GM21576 (cell line): Measurements from ENCODE around the gene MICU1.
A peak's percentile ranks its signal among the peaks of the same experiment; 100 is the strongest.
"Not testable (repeated sequence)": the region's sequence is repeated elsewhere in the genome, so short reads cannot be mapped to it uniquely, and the experiment has no call there.

Experiments
- ATAC-seq: cut with Tn5 transposase; IDR thresholded peaks from one replicate; pipeline ENCODE4 v1.9.1; 2021; ENCODE audit warnings: mild to moderate bottlenecking, moderate library complexity; ENCODE audit not compliant: unreplicated experiment

The MICU1 gene

DNA sequence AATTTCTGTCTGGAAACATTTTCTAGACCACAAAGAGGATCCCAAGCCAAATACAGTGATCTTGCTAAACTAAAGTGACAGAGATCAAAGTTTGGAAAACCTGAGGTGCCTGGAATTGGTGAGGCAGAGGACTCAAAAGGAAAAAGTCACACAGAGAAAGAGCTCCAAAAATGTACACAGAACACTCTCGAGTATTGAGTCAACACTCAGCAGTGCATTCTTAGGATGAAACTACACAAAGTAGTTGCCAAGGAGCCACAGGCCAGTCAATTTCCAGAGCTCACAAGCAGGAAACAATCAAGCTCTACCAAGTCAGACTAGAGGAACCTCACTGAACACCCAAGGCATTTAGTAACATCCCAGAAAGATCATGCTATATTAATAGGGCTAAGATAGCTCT, 61.3 kb downstream of the MICU1 start:
- ATAC-seq, result no peak

DNA sequence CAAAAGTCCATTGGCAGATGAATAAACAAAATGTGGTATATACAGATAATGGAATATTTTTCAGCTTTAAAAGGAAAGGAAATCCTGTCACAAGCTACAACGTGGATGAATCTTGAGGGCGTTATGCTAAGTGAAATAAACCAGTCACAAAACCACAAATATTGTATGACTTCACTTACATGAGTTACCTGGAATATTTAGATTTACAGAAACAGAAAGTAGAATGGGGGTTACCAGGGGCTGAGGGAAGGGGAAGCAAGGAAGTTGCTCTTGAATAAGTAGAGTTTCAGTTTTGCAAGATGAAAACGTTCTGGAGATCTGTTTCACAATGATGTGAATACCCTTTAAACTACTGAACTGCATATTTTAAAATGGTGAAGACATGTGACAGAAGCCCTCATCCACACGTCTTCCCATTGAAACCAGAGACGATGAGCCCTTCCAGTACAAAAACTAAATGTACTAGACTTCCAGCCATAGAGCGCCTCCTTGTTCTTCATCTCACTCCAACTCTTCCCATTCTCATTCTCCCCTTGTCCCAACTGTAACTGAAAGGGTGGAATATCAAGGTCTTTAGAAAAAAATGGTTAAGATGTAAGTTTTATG, 62.4 kb downstream of the MICU1 start:
- peak; percentile 55 for ATAC-seq

DNA sequence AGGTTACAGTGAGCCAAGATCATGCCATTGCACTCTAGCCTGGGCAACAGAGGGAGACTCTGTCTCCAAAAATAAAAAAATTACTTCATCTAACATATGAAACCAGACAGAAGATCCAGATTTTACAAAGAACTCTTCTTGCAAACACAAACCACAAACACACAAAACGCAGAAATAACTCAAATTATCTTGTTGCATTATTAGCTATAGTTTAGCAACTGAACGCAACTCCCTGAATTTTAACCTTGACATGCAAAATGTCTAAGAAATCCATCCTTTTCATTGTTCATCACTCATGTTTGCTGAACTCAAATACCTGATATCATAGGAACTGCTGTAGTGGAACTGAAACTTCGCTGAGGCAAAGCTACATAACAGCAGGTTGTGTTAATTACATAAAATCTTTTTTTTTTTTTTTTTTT, 64.1 kb downstream of the MICU1 start:
- ATAC-seq, result peak; percentile 53

DNA sequence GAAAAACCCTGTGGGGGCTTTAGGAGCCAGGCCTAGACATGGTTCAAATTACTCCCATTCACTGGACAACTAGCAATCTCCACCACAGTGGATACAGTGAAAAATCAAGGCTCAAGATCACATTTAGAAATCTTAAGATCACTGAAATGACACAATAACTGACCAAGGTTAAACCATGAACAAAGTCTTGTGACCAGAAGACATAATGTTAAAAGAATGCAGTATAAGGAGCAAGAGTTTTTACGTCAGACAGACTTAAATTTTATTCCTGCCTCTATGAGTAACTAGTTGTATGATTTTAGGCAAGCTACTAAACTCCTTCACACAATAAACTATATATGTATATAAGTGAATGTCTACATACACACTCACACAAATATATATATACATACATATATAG, 68.5 kb downstream of the MICU1 start:
- ATAC-seq, result no peak

DNA sequence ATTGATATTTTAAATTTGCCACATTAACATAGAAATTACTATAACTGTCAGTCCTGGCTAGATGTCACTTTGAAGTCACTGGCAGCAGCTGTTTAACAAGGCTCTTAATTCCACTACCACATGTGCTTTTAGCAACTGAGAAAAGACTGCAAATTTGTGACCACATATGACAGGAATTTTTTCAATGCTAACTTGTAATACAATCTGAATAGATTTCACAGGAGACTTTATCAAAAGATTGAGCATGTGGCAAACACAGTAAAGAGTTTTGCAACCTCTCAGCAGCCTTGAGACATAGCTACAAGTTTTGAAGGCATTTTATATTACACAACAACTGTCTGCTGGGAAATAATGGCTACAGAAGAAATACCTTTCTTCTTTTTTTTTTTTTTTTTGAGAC, 73.0 kb downstream of the MICU1 start:
- no peak for ATAC-seq

DNA sequence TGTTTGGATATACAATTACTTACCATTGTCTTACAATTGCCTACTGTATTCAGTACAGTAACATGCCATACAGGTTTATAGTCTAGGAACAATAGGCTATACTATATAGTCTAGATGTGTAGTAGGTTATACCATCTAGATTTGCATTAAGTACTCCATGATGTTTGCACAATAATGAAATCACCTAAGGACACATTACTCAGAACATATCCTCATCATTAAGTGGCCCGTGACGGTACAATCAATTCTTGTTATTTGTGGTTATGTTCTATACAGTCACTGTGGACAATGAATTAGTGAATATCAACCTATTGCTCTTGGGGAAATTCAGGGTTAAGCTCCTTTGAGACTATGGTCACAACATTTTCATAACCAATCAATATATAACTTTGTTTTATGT, 75.6 kb downstream of the MICU1 start:
- ATAC-seq, result no peak

DNA sequence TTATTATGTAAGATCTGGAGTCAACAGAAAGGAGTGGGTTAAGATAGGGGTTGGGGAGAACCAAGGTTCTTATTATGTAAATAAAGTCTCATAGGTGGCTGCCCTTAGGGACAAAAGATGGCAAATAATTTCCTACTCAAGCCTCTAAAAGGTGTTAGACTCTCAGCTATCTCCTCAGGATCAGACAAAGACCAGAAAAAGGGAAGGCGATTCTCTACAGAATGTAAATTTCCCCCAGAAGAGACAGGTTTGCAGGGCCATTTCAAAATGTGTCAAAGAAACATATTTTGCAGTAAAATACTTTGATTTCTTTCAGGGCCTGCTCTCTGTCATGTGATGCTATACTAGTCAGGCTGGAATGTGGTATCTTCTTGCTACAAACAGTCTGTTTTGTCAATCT, 80.3 kb downstream of the MICU1 start:
- ATAC-seq, result no peak

DNA sequence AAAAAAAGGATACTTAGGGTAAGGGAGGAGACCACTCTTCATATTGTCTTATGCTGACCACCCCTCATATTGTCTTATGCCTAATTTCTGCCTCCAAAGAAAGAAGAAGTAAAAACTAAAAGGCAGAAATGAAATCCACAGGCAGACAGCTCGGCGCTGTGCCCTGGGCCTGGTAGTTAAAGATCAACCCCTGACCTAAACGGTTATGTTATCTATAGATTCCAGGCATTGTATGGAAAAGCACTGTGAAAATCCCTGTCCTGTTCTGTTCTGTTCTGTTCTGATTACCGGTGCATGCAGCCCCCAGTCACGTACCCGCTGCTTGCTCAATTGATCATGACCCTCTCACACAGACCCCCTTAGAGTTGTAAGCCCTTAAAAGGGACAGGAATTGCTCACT, 82.0 kb downstream of the MICU1 start:
- not testable (repeated sequence) for ATAC-seq

DNA sequence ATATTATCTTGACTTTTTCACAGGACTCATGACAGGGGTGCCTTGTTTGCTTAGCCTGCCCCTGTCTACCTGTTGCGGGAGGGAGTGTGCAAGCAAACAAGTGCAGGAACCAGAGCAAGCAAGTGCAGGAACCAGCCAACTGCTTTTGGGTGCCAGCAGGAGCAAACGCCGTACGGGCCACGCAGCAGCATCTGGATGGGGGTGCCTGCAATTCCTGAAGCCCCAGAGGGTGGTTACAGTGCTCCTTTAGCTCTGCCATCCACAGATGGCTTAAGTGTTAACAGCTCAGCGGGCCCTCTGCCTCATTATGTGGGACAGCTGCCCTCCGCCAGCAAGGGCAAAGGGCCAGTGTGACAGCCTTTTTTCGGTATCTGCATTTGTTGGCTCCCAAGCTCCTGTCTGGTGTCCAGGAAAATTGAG, 83.5 kb downstream of the MICU1 start:
- ATAC-seq, result no peak

DNA sequence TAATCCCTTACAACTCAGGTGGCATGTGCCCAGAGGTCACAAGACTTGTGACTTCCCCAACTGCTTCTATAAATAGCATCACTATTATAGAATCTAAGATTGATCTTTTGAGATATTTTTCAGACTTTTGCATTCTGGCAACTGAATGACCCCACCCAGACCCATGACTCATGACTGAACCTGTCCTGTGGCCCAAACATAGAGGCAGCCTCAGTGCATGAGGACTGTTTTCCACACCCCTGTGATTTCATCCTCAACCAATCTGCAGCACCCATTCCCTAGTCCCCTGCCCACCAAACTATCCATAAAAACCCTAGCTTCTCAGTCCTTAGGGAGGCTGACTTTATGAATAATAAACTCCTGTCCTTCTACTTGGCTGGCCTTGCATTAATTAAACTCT, 84.5 kb downstream of the MICU1 start:
- ATAC-seq, result no peak

DNA sequence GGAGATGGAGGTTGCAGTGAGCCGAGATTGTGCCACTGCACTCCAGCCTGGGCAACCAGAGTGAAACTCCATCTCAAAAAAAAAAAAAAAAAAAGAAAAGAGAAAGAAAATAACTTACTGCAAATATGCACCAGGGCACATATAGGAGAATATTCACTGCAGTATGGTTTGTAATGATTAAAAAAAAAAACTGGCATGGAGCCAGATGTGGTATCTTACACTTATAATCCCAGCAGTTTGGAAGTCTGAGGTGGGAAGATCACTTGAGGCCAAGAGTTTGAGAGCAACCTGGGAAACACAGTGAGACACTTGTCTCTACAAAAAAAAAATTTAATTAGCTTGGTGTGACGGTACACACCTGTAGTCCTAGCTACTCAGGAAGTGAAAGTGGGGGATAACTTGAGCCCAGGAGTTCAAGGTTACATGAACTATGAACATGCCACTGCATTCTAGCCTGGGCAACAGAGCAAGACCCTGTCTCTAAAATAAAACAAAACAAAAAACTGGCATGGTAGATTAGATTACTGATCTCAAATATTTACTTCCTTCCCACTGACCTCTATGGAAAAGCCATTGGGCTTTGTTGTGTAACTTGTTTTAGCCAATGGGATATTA, 85.6 kb downstream of the MICU1 start:
- ATAC-seq, result no peak

DNA sequence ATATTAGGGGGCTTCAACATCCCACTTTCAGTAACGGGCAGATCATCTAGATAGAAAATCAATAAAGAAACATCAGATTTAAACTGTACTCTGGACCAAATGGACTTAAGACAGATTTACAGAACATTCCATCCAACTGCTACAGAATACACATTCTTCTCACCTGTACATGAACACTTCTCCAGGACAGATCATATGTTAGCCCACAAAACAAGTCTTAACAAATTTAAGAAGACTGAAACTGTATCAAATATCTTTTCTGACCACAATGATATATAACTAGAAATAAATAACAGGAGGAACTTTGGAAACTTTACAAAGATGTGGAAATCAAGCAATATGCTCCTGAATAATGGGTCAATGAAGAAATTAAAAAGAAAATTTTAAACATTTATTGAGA, 86.7 kb downstream of the MICU1 start:
- ATAC-seq, result no peak

DNA sequence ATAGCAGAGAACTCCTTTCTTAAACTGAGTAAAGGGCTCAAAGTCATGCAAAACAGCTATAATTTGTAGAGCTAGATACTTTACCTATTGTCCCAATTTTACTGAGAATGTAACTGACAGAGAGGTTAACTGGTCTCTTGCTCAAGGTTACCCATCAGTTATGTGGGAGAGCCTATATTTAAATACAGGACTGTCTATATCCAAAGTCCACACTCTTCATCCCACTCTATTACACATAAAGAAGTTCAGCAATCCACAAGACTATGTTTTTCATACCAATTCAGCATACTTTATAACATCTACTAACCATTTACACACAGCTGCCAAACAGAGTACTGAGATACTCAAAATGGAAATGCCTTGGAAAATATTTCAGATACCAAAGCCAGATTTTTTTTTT, 100.2 kb downstream of the MICU1 start:
- no peak for ATAC-seq

DNA sequence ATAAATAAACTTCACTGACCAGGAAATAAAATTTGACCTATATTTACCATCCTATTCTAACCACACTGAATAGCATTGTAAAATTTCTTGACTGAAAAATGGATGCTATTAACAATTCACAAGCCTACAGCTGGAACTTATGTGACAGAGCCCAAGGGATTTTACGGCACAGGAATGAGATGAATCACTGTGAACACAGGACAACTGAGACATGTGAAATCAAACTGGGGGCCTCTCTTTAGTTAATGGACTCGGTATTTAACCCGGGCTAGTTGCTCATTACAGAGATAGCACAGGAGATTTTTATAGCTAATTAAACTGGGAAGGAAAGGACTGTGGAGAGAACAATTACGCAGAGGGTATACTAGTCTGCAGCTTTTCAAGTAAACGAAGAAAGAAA, 100.6 kb downstream of the MICU1 start:
- no peak for ATAC-seq

DNA sequence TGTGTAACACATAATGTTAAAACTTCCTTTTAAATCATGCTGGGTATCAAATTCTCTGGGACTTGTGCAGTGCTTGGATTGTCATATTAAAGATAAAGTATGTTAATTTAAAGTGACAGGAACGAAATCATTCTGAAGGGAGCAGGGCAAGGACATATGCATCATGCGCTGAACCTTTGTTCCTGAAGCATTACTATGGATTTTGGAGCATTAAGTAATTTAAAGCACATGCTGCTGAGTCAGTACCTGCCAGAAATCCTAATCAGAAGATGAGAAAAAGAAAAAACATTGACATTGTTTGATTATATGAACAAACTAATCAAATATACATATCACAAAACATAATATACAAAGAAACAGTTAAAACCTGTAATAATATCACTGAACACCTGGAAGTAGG, 101.4 kb downstream of the MICU1 start:
- no peak for ATAC-seq

DNA sequence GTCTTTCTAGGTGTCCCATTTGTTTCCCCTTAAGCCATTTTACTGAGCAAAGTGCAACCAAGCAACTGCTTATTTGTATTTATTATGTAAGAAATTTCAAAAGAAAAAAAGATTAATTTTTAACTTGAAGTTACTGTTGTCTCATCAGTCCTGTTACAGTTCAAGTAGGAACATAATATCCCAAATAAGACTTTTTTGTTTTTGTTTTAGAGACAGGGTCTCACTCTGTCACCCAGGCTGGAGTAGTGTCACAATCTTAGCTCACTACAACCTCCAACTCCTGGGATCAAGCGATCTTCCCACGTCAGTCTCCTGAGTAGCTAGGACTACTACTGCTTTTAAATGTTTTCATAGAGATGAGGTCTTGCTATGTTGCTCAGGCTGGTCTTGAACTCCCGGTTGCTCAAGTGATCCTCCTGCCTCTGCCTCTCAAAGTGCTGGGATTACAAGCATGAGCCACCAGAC, 101.9 kb downstream of the MICU1 start:
- no peak for ATAC-seq

DNA sequence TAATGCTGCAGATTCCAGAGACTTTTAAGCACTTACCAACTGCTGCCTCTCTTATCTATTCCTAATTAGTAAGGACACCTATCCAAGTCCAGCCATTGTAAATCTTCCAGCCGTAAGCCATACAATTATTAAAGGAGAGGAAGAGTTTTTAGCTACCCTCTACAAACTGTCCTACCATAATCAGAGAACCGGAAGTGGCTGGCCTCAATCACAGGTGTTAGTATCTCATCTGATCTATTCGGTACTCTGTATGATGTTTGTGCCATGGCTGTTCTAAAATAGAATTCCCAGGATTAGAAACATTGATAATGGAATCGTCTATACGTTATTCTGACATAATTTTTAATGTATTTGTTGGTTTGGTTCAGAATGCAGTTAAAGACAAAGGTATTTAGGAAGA, 102.8 kb downstream of the MICU1 start:
- no peak for ATAC-seq

DNA sequence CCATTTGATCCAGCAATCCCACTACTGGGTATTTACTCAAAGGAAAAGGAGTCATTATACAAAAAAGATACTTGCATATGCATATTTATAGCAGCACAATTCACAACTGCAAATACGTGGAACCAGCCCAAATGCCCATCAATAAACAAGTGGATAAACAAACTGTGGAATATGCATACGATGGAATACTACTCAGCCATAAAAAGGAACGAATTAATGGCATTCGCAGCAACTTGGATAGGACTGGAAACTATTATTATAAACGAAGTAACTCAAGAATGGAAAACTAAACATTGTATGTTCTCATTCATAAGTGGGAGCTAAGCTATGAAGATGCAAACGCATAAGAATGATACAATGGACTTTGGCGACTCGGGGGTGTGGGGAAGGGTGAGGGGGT, 108.6 kb downstream of the MICU1 start:
- no peak for ATAC-seq

DNA sequence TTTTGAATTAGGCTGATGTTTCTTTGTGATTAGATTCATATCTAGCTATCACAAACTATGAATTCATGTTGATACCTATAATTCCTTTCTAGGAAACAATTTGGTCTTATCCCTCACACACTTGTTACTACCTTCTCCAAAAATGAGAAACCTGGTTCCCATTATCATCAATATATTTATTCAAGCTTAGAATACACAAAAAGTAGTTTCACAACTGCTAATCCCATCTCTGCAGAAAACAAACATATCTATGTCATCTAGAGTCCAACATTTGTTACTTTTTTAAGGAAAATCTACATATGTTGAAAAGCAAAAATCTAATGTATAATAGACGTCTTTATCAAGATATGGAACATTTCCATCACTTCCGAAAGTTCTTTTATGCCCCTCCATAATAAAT, 110.4 kb downstream of the MICU1 start:
- ATAC-seq, result no peak

DNA sequence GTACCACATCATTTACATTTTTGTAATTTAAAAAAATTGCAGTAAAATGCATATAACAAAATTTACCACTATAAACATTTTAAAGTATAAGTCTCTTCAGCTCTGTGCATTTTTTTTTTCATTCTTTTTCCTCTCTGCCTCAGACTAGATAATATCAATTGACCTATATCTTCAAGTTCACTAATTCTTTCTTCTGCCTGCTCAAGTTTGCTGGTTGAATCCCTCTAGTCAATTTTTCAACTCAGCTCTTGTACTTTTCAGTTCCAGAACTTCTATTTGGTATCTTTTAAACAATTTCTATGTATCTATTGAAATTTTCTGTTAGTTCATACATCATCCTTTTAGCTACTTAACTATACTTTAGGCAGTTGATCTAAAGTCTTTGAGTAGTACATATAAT, 112.0 kb downstream of the MICU1 start:
- ATAC-seq, result no peak

DNA sequence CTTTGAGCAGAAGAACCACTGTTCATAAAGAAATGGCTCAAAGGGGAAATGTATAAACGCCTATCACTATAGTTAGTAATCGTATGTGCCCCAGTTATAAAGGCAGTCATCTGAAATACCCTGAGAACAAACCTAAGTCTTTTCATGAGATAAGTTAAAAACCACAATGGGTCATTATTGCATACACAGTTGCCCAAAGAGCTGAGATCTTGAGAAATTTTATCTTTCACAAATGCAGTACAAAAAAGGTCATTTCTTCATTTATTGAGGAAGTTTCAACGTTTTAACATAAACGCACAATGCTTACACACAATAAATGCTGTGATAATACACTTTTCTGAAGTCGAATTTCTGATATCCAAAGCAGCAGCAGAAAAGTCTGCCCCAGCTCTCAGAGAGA, 114.4 kb downstream of the MICU1 start:
- no peak for ATAC-seq

DNA sequence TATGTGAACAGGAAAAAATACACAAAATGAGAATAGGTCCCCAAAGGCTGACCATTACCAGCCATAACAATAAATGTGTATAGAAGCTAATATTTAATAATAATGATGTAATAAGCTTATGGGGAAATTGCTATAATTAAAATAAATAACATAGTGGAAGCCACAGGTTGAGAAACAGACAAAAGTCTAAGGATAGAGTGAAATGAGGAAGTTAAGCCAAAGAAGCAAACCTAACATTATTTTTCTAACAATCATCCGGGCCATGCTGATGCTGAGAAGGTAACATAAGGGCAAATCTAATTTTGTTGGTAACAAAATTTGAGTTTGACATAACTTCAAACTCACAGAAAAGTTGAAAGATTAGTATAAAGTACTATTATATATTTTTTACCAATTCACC, 115.9 kb downstream of the MICU1 start:
- ATAC-seq, result no peak

DNA sequence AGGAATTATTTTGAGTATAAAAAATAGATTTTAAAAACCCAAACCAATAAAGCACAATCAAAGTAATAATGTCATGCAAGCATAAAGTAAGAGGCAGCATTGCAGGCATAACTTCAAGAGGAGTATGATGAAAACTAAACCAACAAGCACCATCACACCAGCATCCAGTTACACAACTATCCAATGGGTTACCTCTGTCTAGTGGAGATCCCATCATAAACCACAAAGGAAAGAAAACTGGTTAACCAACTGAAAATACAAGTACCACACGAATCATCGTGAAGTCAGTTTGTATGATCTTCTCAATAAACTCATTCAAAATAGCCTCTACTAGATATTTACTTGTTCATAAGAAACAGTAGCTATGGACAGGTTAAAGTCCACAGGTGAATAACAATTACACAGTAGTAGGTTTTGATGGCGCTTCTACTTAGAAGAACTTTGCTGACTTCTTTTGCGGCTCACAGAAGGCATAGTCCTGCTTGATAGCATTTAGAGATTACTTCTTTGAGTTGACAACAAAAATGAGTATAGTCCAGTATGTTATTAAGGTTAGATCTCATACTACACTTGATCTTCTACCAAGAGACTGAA, 116.6 kb downstream of the MICU1 start:
- no peak for ATAC-seq
